HepG2 (cell line): Measurements from ENCODE around the gene CCDC86.

ENCODE experiments used
- BATF2 ChIP-seq: sonication (generic); formaldehyde crosslinking; IDR thresholded peaks from 2 replicates; pipeline ENCODE4 v1.8.0; 2022; ENCODE audit warnings: mild to moderate bottlenecking, missing genetic modification reagents, moderate library complexity
- BCLAF1 ChIP-seq: fragments of 450-650 bp; IDR thresholded peaks from 2 replicates; pipeline ENCODE4 v1.6.1; 2017; ENCODE audit warnings: mild to moderate bottlenecking
- CTCF ChIP-seq: sonication (generic); formaldehyde crosslinking; IDR thresholded peaks from 2 replicates; pipeline ENCODE4 v1.5.0; 2020; ENCODE audit warnings: mild to moderate bottlenecking, missing genetic modification reagents, moderate library complexity
- EP300 ChIP-seq, 3 experiments: sonication (generic) in 1 of 3; formaldehyde crosslinking in 1 of 3; IDR thresholded peaks; 2 replicates each; pipeline versions ENCODE4 v1.5.1 to v1.6.1; 2011 to 2020; ENCODE audit warnings: low read depth in 2 of 3, low read length in 2 of 3, borderline replicate concordance in 1 of 3, improper control_type of control experiment in 1 of 3, mild to moderate bottlenecking in 1 of 3, missing genetic modification reagents in 1 of 3, moderate library complexity in 1 of 3
- LRRFIP1 ChIP-seq: sonication (generic); formaldehyde crosslinking; conservative IDR thresholded peaks from 2 replicates; pipeline ENCODE4 v1.4.0; 2020; ENCODE audit warnings: missing genetic modification reagents
- POLR2AphosphoS5 ChIP-seq: IDR thresholded peaks from 2 replicates; pipeline ENCODE4 v1.6.1; 2012; ENCODE audit warnings: low read depth, low read length
- SRF ChIP-seq: IDR thresholded peaks from 2 replicates; pipeline ENCODE4 v1.6.1; 2011; ENCODE audit warnings: mild to moderate bottlenecking, low read depth, low read length, moderate library complexity
- TBL1XR1 ChIP-seq: fragments of 150-350 bp; IDR thresholded peaks from 2 replicates; pipeline ENCODE4 v1.6.1; 2014; ENCODE audit warnings: borderline replicate concordance, low read length; ENCODE audit not compliant: partially characterized antibody
- ZBTB7B ChIP-seq: sonication (generic); formaldehyde crosslinking; IDR thresholded peaks from 2 replicates; pipeline ENCODE4 v1.4.0; 2020; ENCODE audit warnings: missing genetic modification reagents
- ZFP36 ChIP-seq: fragments of 150-350 bp; IDR thresholded peaks from 2 replicates; pipeline ENCODE4 v1.6.1; 2018; ENCODE audit warnings: borderline replicate concordance, low read length, low read depth; ENCODE audit not compliant: partially characterized antibody
- ZHX1 ChIP-seq: sonication (generic); formaldehyde crosslinking; IDR thresholded peaks from 2 replicates; pipeline ENCODE4 v1.8.1; 2022; ENCODE audit warnings: low read depth, mild to moderate bottlenecking, missing genetic modification reagents
- ZNF333 ChIP-seq: sonication (generic); formaldehyde crosslinking; IDR thresholded peaks from 2 replicates; pipeline ENCODE4 v1.4.0; 2020; ENCODE audit warnings: mild to moderate bottlenecking, missing genetic modification reagents, borderline replicate concordance
- ZNF383 ChIP-seq: sonication (generic); formaldehyde crosslinking; IDR thresholded peaks from 2 replicates; pipeline ENCODE4 v1.4.0; 2020; ENCODE audit warnings: missing genetic modification reagents, mild to moderate bottlenecking, borderline replicate concordance
- ZNF543 ChIP-seq: sonication (generic); formaldehyde crosslinking; IDR thresholded peaks from 2 replicates; pipeline ENCODE4 v1.4.0; 2020; ENCODE audit warnings: mild to moderate bottlenecking, missing genetic modification reagents

- no peak for TF ChIP-seq ZNF543 (CRISPR knock-in tag)
- TF ChIP-seq BATF2 (CRISPR knock-in tag): no peak
- no peak for TF ChIP-seq POLR2AphosphoS5
- no peak for TF ChIP-seq CTCF (CRISPR knock-in tag)
- TF ChIP-seq BCLAF1: no peak
- TF ChIP-seq TBL1XR1: no peak
- no peak for TF ChIP-seq ZNF383 (CRISPR knock-in tag)
- TF ChIP-seq ZNF333 (CRISPR knock-in tag): no peak
- TF ChIP-seq ZHX1: no peak
- no peak for TF ChIP-seq LRRFIP1 (CRISPR knock-in tag)
- TF ChIP-seq EP300 (IDR thresholded peaks at IDR 0.05; ENCODE audit: low read depth in 2 of 2, low read length in 2 of 2): no peak
- no peak for TF ChIP-seq EP300 (CRISPR knock-in tag; IDR thresholded peaks at IDR 0.05; ENCODE audit: borderline replicate concordance)
- TF ChIP-seq SRF: no peak
- TF ChIP-seq ZBTB7B (CRISPR knock-in tag): no peak
- TF ChIP-seq ZFP36: no peak
These were observed 37.2 kb downstream of the CCDC86 start for GRCh38 chr11:60879104-60879503.
